ENCODE data around the gene GRIN2A. TPM values are rescaled to one million over a fixed set of nuclear protein-coding genes. Genes with fewer than 3 reads are reported as not detected.

The GRIN2A gene
- polyA plus RNA-seq, 1 donor from 2014 or later = 0.11 TPM

DNA sequence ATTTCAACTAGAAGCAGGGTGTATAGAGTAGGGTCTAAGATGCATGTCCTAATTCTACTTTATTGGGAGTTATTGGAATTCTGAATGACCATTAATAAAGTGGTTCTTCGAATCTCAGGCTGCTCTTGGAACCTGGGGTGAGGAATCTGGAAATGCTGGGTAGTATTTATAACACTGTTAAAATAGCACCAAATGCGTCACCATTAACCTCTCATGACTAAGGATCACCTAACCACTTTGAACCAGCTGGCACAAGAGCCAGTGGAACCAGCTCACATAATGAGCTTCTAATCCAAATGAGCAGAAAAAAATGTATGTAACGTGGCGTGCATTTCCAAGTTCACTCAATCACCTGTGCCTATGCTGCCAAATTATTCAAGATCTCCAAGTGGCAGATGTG, 281.7 kb downstream of the GRIN2A start:
- Histone ChIP-seq H3K9me2 (ENCODE audit: insufficient read depth, low read length) (no peaks in the 10 kb centered on the region), H3K27ac (ENCODE audit: low read length) (no peak overlapping the region), H3F3A (ENCODE audit: insufficient read depth, low read length, poor library complexity, severe bottlenecking) (no peaks in the 10 kb centered on the region), H3K36me3 (ENCODE audit: insufficient read depth, low read length) (no peaks in the 10 kb centered on the region), H4K20me1 (ENCODE audit: insufficient read depth) (no peaks in the 10 kb centered on the region), H3K79me2 (replicated peaks; ENCODE audit: insufficient read depth, low read length) (no peaks in the 10 kb centered on the region), H3K4me3 (ENCODE audit: low read length) (no peak overlapping the region), H3K9me3 (ENCODE audit: low read length) (no peaks in the 10 kb centered on the region), H2AFZ (ENCODE audit: low read depth, low read length) (no peak overlapping the region), H3K4me2 (ENCODE audit: low read length) (no peak overlapping the region), H3K27me3 (ENCODE audit: insufficient read depth, low read depth, low read length) (no peaks in the 10 kb centered on the region), H3K9ac (ENCODE audit: low read length) (no peak overlapping the region)
- TF ChIP-seq MXI1 (conservative IDR thresholded peaks at IDR 0.05; ENCODE audit: poor library complexity, severe bottlenecking) (no peak), SMC3 (conservative IDR thresholded peaks at IDR 0.05; ENCODE audit: poor library complexity) (no peak), POLR2AphosphoS5 (IDR thresholded peaks at IDR 0.05) (no peak), EP300 (conservative IDR thresholded peaks at IDR 0.05; ENCODE audit: poor library complexity, severe bottlenecking) (no peak), TAF1 (IDR thresholded peaks at IDR 0.05; ENCODE audit: low read depth) (no peak), EZH2 (IDR thresholded peaks at IDR 0.05; ENCODE audit: borderline replicate concordance, insufficient read depth, low read length, poor library complexity, severe bottlenecking) (no peak), RAD21 (conservative IDR thresholded peaks at IDR 0.05) (no peak)
- TF ChIP-seq, protein P1, sequence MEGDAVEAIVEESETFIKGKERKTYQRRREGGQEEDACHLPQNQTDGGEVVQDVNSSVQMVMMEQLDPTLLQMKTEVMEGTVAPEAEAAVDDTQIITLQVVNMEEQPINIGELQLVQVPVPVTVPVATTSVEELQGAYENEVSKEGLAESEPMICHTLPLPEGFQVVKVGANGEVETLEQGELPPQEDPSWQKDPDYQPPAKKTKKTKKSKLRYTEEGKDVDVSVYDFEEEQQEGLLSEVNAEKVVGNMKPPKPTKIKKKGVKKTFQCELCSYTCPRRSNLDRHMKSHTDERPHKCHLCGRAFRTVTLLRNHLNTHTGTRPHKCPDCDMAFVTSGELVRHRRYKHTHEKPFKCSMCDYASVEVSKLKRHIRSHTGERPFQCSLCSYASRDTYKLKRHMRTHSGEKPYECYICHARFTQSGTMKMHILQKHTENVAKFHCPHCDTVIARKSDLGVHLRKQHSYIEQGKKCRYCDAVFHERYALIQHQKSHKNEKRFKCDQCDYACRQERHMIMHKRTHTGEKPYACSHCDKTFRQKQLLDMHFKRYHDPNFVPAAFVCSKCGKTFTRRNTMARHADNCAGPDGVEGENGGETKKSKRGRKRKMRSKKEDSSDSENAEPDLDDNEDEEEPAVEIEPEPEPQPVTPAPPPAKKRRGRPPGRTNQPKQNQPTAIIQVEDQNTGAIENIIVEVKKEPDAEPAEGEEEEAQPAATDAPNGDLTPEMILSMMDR (IDR thresholded peaks at IDR 0.05; ENCODE audit: poor library complexity, severe bottlenecking) = no peak
- TF ChIP-seq, protein P2, sequence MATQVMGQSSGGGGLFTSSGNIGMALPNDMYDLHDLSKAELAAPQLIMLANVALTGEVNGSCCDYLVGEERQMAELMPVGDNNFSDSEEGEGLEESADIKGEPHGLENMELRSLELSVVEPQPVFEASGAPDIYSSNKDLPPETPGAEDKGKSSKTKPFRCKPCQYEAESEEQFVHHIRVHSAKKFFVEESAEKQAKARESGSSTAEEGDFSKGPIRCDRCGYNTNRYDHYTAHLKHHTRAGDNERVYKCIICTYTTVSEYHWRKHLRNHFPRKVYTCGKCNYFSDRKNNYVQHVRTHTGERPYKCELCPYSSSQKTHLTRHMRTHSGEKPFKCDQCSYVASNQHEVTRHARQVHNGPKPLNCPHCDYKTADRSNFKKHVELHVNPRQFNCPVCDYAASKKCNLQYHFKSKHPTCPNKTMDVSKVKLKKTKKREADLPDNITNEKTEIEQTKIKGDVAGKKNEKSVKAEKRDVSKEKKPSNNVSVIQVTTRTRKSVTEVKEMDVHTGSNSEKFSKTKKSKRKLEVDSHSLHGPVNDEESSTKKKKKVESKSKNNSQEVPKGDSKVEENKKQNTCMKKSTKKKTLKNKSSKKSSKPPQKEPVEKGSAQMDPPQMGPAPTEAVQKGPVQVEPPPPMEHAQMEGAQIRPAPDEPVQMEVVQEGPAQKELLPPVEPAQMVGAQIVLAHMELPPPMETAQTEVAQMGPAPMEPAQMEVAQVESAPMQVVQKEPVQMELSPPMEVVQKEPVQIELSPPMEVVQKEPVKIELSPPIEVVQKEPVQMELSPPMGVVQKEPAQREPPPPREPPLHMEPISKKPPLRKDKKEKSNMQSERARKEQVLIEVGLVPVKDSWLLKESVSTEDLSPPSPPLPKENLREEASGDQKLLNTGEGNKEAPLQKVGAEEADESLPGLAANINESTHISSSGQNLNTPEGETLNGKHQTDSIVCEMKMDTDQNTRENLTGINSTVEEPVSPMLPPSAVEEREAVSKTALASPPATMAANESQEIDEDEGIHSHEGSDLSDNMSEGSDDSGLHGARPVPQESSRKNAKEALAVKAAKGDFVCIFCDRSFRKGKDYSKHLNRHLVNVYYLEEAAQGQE (IDR thresholded peaks at IDR 0.05; ENCODE audit: borderline replicate concordance) = no peak

DNA sequence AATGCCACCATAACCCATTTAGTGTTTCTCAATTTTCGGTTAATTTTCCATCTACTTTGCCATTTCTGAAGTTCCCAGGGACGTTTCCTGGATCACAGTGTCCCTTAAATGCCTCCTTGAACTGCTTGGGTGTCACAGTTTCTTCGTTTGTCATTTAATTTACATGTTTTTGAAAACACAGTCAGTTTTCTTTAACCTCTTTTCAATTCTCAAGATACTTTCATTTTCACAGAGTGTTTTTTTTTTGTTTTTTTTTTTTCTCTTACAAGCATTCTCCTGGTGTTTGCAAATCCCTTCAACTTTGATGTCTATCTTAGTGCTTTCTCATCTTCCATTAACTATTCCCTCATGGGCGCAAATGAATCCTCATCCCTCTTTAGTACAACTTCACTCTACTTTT, 283.7 kb downstream of the GRIN2A start:
- Histone ChIP-seq H3K4me2 (ENCODE audit: low read length) (no peak overlapping the region), H3K27me3 (ENCODE audit: insufficient read depth, low read depth, low read length) (no peaks in the 10 kb centered on the region), H3K9me3 (ENCODE audit: low read length) (no peaks in the 10 kb centered on the region), H4K20me1 (ENCODE audit: insufficient read depth) (no peaks in the 10 kb centered on the region), H3K9ac (ENCODE audit: low read length) (no peak overlapping the region), H3K4me3 (ENCODE audit: low read length) (no peak overlapping the region), H3K9me2 (ENCODE audit: insufficient read depth, low read length) (no peaks in the 10 kb centered on the region), H3K27ac (ENCODE audit: low read length) (no peak overlapping the region), H3F3A (ENCODE audit: insufficient read depth, low read length, poor library complexity, severe bottlenecking) (no peaks in the 10 kb centered on the region), H3K79me2 (replicated peaks; ENCODE audit: insufficient read depth, low read length) (no peaks in the 10 kb centered on the region), H2AFZ (ENCODE audit: low read depth, low read length) (no peak overlapping the region), H3K36me3 (ENCODE audit: insufficient read depth, low read length) (no peaks in the 10 kb centered on the region)
- TF ChIP-seq EZH2 (IDR thresholded peaks at IDR 0.05; ENCODE audit: borderline replicate concordance, insufficient read depth, low read length, poor library complexity, severe bottlenecking) (no peak), POLR2AphosphoS5 (IDR thresholded peaks at IDR 0.05) (no peak)

DNA sequence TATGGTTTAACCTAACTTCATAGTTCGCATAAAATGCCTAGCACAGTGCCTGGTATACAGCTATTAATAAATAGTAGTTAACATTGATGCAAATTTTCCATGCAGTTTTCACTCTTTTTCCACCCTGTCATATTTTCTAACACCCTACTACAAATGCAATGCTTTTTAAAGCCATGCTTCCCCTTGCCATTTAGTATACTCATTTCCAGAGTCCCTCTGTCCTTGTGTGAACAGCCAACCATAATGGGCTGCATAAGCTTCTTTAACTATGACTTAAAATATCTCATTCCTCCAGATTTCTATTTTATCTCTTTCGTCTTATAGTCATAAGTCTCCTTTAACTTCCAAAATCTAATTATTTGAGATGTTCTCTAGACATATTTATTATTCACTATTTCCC, 284.1 kb downstream of the GRIN2A start:
- no peak for TF ChIP-seq SMC3 (conservative IDR thresholded peaks at IDR 0.05; ENCODE audit: poor library complexity)
- TF ChIP-seq RAD21 (conservative IDR thresholded peaks at IDR 0.05) = no peak
- no peak for TF ChIP-seq MXI1 (conservative IDR thresholded peaks at IDR 0.05; ENCODE audit: poor library complexity, severe bottlenecking)
- TF ChIP-seq EZH2 (IDR thresholded peaks at IDR 0.05; ENCODE audit: borderline replicate concordance, insufficient read depth, low read length, poor library complexity, severe bottlenecking) = no peak
- no peak for TF ChIP-seq POLR2AphosphoS5 (IDR thresholded peaks at IDR 0.05)
- TF ChIP-seq, protein P2 (IDR thresholded peaks at IDR 0.05; ENCODE audit: borderline replicate concordance) = no peak
- no peak for TF ChIP-seq TAF1 (IDR thresholded peaks at IDR 0.05; ENCODE audit: low read depth)
- TF ChIP-seq, protein P1 (IDR thresholded peaks at IDR 0.05; ENCODE audit: poor library complexity, severe bottlenecking) = no peak
- H3K27ac ChIP-seq (ENCODE audit: low read length) = no peak overlapping the region
- no peak overlapping the region for H3K4me3 ChIP-seq (ENCODE audit: low read length)
- H3K4me2 ChIP-seq (ENCODE audit: low read length) = no peak overlapping the region
- no peaks in the 10 kb centered on the region for H3F3A ChIP-seq (ENCODE audit: insufficient read depth, low read length, poor library complexity, severe bottlenecking)
- no peak overlapping the region for H2AFZ ChIP-seq (ENCODE audit: low read depth, low read length)
- no peaks in the 10 kb centered on the region for H3K79me2 ChIP-seq (replicated peaks; ENCODE audit: insufficient read depth, low read length)
- no peak overlapping the region for H3K9ac ChIP-seq (ENCODE audit: low read length)
- no peaks in the 10 kb centered on the region for H4K20me1 ChIP-seq (ENCODE audit: insufficient read depth)
- H3K27me3 ChIP-seq (ENCODE audit: insufficient read depth, low read depth, low read length) = no peaks in the 10 kb centered on the region
- no peaks in the 10 kb centered on the region for H3K9me2 ChIP-seq (ENCODE audit: insufficient read depth, low read length)
- H3K36me3 ChIP-seq (ENCODE audit: insufficient read depth, low read length) = no peaks in the 10 kb centered on the region
- no peaks in the 10 kb centered on the region for H3K9me3 ChIP-seq (ENCODE audit: low read length)
